HG03520 (cell line): ENCODE measurements around the gene CAMTA1.

ENCODE experiments used
- ATAC-seq: cut with Tn5 transposase; IDR thresholded peaks from one replicate; pipeline ENCODE4 v1.9.1; 2021; ENCODE audit warnings: mild to moderate bottlenecking, moderate library complexity; ENCODE audit not compliant: unreplicated experiment

CAMTA1 gene

DNA sequence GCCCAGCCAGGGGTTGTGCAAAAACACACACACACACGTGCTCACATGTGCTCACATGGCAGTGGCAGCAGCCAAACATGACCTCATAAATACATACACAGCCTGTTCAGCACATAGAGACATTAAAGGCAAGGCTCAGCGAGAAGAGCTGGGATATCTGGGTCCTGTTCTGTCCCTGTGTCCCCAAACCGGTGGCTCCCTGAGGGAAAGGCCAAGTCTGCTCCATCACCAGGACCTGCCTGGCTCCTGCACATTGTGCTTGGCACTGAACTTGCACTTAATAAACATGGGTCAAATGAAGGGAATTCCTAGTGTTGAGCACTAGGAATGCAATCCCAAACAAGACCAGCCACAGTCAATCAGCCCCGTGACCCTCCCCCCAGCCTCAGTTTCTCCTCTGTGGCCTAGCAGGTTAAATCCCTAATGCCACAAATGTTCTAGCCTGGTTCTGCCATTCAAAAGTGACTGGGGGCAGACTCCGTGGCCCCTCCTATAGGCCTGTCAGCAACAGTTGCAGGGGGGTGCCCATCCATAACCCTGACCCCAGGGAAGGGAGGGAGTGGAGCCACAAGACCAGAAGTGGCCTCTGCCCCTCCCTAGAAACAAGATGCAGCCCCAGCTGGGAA, 825.0 kb downstream of the CAMTA1 start:
- ATAC-seq, result no peak

DNA sequence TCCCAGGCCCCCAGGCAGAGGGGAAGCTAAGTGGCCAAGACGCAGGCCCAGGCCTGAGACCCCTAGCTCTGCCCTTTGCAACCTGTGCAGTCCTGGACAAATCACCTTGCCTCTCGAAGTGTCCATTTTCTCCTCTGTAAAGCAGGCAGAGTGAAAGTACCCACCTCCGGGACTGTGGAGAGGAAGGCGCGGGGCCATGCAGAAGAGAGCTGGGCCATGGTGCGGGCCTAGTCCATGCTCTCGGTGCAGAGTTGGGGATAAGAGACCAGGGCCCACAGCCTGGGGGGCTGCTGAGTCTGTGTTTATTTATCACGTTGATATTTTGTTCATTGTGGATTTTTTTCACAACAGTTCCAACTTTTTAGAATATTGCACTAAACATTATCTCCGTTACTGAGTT, 825.7 kb downstream of the CAMTA1 start:
- ATAC-seq, result no peak

DNA sequence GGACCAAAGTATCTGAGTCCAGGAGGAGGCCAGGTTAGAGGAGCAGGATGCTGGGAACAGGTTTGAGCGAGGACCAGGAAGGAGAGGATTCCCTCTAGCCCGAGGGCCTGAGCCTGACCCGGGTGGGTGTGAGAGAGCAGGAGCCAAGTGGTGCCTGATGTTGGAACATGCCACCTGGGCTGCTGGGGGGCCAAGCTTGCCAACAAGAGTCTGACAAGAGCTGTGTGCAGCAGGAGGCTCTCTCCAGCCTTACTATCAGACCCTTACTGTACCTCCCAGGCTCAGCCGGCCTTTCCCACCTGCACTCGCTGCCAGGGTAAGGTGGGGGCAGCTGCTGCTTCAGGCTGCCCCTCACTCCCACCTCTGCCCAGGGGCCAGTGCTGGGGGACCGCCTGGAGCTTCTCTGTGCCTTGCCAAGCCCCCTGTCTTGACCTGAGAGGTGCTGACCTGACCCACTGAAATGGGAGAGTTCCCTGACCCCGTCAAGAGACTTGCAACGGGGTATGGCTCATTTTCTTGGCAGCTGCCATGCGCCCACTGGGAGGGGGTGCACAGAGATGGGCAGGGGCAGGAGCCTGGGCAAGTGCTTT, 826.3 kb downstream of the CAMTA1 start:
- no peak for ATAC-seq

DNA sequence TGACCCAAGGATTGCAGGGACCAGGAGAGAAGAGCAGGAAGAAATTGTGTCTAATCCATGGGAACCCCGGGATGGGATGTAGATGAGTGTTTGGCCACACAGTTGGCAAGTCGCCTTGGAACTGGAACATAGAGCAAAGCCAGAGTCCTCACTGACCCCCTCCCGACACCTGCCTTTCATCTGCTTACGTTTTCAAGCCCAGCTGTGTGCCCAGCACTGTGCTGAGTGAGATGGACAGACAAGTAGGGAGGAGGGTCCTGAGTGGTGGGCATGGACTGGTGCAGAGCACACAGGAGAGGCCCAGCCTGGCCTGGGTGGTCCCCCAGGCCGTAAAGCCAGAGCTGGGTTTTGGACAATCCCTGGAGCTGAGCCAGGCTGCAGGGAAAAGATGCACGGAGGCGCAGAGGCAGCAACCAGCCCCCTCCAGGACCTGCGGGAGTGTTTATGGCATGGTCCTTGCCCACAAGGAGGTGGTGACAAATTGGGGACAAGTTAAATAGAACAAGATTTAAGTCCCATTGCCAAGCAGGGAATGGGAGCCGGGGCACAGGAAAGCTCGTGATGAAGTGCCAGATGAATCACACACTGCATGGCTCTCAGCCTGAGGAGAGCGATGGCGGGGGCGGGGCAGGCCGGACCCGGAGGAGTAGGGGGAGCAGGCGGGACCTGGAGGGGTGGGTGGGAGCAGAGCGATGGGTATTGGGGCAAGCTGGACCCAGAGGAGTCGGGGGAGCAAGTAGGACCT, 828.0 kb downstream of the CAMTA1 start:
- no peak for ATAC-seq

DNA sequence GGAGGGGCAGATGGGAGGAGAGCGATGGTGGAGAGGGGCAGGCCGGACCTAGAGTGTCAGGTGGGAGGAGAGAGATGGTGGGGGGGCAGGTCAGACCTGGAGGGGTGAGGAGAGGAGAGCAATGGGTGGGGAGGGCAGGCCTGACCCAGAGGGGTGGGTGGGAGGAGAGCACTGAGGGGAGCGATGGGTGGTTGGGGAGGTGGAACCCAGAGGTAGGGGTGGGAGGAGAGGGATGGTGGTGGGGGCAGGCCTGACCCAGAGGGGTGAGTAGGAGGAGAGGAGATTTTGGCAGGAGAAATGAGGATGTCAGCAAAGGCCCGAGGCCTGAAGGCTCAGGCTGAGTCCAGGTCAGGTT, 828.6 kb downstream of the CAMTA1 start:
- ATAC-seq, result no peak

DNA sequence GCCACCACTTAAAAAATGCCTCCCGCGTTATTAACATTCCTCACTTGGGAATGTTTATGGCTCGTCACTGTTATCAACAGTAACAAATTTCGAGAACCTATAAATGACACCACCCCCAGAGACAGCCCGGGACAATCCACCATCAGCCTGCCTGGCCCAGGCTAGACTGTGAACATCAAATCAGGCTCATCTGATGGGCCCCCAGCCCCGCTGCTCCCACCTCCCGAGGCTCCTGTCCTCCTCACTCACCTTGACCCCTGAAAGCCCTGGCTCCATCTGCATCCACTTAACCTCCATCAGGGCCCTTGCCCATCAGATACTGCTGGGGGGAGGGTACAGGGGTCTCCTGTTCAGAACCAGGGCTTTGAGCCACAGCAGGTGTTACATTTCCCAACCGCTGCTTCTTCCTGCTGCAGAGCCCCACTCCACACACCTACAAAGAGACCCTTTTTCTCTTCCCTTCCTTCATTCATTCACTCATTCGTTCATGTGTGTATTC, 829.4 kb downstream of the CAMTA1 start:
- ATAC-seq, result no peak

DNA sequence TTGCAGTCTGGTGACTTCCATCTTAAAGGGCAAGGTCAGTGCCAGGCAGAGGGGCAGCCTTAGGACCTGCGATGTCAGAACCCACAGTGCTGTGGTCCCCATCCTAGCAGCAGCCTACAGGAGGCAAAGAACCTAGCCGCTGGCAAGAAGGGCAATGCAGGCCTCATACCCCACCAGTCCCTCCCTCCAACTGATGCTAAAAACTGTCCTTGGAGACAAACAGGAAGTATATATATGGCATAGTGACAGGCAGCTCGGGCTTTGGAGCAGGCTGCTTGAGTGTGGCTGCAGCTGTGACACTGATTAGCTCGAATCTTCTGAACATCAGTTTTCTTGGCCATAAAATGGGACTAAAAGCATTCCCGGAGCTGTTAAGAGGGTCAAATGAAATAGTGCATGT, 829.9 kb downstream of the CAMTA1 start:
- ATAC-seq, result no peak

DNA sequence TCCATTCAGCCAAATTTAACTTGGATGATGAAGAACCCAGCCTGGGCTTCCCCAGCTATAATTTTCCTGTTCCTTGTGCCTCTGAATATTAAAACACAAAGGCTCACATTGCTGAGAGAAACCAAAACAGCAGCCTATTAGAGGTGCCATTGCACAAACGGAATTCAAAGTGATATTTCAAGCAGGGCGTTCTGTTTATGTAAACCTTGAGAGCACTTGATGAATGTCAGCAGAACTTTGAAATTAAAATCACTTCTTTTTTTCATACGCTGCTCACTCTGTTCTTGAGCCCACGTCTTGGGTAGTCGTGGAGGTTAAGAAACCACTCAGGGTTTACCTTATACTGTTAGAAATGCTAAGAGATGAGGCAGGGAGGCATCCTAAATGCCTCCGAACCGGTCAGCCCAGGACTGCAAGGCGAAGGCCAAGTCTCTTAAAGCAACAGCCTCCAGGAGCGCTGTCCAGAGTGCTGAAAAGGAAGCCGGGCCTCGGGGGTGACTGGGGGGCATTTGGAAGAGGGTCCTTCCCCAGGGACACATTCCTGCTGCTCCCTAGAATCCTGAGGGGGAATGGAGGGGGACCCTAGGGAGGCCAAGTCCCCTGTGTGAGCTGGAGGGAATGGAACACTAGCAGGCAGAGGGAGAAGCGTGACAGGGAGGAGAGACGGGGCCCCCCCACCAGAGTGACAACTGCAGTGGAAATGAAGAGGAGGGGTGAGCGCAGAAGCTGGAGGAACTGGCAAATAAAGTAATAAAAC, 831.0 kb downstream of the CAMTA1 start:
- ATAC-seq, result no peak

DNA sequence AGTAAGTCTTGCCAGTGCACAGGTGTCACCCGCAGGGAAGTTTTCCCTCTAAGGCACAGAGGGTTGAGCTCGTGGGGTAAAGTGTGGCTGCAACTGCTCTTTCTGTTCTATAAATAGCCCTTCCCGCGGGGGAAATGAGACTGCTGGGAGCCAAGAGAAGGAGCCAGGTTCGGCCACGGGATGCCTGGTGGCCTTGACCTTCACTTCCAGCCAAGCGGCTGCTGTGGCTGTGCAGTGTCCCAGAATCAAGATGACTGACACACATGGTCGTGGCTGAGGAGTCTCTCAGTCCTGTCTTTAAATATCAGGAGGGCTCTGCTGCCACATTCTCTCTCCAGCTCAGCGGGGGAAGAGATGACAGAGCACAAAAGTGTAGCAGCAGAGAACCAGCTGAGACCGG, 831.7 kb downstream of the CAMTA1 start:
- no peak for ATAC-seq

DNA sequence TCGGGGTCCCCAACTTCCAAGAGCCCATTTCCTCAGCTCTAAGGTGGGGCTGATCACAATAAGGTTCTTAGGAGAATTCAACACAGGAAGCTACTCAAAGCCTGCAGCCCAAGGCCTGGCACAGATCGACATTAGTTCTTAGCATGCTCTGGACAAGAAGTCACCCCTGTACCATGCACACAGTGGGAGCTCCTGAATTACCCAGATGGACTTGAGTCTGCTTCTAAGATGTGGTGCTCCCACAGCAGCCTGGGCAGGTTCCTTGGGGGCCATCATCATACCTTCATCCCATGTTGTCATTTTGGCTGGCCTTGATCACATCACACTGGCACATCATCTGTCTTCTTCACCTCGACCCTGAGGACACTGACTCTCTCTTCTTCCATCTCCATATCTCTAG, 832.6 kb downstream of the CAMTA1 start:
- no peak for ATAC-seq

DNA sequence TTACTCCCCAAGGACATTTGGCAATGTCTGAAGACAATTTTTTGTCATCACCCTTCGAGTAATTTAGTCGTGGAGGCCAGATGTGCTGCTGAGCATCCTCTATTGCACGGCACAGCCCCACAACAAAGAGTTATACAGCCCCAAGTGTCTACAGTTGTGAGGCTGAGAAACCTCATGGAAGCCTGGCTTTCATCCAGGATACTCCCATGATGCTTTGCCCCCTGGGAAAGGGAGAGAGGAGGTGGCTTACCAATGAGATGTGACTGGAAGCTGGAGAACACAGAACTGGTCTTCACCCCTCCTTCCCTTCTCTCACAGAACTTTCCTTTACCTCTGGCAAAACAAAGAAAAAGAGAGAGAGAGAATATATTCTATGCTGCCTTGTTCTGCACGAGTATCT, 834.9 kb downstream of the CAMTA1 start:
- ATAC-seq, result no peak

DNA sequence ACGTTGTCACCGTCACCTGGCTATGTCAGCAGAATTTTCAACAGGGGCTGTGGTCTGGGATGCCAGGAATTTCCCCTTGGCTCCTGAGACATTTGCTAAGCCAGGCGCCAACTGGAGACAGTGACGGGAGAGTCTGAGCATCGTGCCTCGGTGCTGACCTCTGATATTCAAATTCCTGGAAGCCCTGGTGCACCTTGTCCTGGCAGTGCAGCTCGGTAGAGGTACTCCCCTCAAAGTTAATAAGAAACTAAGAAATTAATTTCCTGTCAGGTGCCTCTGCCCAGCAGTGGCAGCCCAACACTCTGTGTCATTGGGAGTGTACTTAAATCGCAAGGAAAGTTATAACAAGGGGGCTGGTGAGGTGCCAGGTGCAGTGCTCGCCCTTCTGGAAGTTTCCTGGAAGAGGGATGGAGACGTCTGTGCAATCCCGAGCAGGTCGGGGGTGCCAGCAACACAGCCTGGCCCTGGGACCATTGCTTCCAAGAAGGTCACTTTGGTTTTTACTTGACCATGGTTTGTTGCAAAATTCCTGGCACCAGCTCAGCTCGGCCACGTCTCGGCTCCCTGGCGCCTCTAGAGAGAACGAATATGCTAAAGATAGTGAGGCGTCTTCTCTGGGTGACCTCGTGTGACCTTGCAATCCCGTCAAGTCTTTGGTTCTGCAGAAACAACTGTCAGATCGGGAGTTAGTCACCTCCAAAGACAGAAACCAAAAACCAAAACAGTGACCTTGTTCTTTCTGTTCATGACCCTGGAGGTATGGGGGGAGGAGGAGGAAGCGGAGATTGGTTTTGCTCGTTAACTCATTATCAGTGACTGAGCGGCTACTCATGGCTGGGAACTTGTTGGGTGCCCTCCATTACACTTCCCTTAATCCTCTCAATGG, 836.3 kb downstream of the CAMTA1 start:
- no peak for ATAC-seq

DNA sequence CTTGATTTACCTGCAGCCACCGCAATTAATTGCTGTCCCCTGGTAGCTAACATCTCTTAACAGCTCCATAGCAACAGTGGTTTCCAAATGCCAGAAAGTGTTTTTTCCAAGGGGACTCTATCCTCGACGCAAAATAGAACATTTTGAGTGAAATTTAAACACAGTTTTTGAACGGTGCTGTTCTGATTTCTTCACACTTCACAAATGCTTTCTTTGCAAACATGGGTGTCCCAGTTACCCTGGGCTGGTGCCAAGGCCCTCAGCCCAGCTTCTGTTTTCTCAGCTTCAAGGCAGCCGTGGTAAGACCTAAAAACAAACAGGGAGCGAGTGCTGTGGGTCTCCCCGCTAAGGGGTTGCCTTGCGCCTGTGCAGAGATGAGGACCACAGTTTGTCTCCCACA, 838.6 kb downstream of the CAMTA1 start:
- ATAC-seq, result no peak

DNA sequence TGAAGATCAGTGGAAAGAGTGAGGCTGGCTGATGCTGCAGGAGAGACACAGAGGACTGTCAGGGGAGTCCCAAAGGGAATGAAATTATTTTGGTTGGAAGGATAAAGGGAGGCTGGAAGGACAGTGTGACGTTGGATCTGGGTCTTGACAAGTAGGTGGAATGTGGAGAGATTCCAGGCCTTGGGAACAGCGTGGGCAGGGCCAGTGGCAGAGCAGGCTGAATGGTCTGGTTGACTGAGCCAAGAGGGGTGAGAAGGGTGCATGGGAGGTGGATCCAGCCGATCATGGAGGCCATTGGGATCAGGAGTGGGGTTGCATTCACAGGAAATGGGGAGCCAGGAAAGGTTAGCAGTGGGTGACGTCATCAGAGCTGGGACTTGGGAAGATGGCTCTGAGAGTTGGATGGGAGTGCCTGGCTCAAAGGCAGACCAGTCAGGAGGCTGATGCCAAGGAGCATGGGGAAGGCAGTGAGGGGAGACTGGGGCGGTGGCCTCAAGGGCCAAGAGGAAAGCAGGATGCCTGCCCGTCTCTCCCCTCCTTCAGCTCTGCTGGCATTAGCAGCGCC, 839.6 kb downstream of the CAMTA1 start:
- no peak for ATAC-seq

DNA sequence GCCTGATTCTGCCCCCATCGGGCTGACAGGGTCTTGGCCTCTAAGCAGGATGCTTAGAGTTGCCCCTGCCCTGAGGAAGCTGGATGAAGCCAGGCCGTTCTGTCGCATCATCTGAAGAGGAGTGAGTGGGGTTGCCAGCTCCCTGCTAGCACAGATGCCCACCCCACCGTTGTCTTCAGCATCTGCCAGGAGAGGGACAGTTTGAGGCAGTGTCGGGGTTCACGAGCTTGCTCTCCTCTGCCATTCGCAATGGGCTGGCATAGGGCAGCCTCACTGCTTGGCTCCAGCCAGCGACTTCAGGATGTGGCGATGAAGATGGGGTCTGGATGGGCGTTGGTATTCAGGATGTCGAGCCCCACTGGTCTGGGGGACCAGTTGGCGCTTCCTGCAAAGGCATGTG, 840.1 kb downstream of the CAMTA1 start:
- ATAC-seq, result no peak

DNA sequence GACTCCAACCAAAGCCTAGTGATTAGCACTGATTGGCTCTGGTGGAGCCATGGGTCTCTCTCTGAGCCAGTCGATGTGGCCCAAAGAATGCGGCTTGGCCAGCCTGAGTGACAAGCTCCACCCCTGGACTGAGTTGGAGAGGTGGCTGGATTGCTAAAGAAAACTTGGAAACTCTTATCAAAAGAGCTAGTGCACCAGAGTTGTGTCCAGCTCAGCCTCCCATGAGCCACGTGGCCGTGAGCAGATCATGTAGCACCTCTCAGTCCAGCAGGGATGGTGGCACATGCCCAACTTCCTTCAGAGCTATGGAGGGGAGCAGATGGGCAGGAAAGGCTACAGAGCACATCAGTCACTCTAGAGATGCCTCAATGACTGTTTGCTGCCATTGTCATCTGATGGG, 843.0 kb downstream of the CAMTA1 start:
- ATAC-seq, result no peak

DNA sequence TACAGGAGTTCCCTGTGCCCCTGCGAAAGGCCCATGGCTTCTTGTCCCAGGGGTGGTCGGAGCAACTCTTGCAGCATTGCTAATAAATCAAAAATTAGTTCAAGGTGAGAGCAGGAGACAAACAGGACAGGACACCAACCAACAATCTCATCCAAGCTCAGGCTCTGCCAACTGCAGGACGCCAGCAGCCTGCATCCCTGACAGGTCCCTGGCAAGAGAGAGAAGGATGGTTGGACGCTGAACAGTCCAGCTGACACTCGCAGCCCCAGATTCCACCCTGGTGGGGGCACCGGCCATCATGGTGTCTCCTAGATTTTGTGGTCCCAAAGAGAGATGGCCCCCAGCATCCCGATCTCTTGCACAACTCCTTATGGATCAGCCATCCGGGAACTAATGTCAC, 843.8 kb downstream of the CAMTA1 start:
- no peak for ATAC-seq

DNA sequence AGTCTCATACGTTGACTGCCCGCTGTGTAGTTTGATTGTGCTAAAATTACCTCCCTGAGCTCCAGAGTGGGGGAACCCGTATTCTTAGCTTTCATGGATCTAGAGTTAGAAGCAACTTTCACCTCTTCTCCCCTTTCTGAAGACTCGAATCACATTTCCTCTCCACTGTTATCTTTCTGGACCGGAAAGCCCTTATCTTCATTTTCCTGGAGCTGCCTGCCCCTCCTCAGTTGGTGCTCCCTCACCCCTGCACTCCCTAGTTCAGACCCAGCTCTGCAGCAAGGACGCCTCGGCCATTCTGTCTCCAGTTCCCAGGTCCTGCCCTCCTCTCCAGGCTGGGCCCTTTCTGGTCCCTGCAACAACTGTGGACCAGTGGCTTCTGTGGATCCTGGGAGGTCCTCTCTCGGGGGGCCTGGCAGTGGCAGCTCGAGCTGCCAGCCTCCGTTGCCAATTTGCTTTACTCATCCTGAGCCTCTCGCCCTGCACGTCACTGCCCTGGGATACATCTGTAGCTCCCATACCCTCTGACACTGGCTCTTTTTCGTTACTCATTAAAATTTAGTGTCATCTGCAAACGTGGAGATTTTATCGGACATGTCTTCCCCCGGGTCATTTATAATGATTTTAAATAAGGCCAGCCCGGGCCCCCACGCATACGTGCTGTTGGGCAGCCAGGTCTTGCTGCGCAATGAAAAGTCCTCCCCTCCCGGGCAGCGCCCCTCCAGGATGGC, 844.4 kb downstream of the CAMTA1 start:
- no peak for ATAC-seq

DNA sequence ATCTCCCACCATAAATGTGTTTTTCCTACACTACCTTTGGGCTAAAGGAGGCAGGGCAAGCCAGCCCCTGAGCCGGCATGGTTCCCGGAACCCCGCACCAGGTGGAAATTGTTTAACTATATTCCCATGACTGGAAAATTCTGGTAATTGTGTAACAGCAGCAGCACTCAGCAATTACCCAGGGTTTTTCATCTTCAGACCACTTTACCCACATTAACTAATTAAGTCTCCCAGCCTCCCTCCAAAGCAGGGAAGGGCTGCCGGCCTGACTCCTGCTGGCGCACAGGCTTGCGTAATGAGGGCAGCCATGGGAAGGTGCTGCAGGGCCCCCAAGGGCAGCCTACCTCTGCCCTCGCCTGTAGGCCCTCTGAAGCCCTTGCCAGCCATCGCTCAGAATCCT, 845.1 kb downstream of the CAMTA1 start:
- no peak for ATAC-seq

DNA sequence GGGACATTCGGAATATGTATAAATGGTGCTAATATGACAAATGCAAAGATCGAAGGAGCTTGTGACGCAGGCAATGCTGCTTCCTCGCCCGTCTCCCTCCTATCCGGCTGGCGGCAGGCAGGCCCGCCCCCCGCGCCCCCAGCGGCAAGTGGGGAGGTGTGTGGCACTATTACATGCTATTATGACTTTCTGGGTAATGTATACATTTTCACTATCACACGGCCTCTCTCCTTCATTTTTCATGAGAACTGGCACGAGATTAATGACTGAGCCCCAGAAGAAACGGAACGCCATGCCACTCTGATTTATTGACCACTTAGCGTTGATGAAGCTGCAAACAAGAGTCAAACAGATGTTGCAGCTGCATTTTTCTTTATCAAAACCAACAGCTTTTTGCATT, 846.9 kb downstream of the CAMTA1 start:
- no peak for ATAC-seq
